HG03108 (cell line): ENCODE results near the gene TMEM50B.
"Not testable (repeated sequence)": the region's sequence is repeated elsewhere in the genome, so short reads cannot be mapped to it uniquely, and the experiment has no call there.

Experiments used
- ATAC-seq: cut with Tn5 transposase; IDR thresholded peaks from one replicate; pipeline ENCODE4 v1.9.1; 2021; ENCODE audit warnings: moderate library complexity; ENCODE audit not compliant: unreplicated experiment

TMEM50B gene

DNA sequence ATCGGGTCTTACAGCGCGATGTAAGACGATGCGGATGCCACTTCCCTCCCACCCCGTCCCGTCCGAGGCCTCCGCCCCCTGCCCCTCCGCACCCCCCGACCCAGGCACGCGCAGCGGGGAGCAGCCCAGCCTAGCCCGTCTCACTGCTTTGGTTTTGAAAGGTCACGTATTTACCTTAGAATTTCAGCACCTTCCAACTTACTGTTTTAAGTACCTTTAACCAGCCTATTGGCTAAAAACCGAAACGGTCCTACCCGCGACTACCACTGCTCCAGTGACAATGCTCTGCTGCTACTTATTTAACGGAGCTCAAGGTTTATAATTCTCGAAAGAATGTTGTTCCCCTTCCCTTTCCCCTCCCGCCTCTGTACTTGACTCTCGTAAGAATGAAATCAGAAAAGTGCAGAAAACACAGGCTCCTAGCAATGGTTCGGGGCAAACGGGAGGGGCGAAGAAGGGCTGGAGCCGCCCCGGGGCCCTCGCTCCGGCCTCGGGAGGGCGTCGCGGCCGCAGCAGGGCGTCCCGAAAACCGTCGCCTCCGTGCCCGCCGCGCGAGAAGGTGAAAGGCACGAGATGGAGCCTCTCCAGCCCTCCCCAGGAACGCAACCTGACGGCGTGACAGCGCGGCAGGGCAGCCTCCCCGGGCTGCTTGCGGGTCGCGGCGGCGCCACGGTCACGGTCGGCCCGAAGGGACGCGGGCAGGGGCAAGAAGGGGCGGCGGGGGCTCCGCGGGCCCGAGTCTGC, 667 bp downstream of the TMEM50B start:
- ATAC-seq: no peak

DNA sequence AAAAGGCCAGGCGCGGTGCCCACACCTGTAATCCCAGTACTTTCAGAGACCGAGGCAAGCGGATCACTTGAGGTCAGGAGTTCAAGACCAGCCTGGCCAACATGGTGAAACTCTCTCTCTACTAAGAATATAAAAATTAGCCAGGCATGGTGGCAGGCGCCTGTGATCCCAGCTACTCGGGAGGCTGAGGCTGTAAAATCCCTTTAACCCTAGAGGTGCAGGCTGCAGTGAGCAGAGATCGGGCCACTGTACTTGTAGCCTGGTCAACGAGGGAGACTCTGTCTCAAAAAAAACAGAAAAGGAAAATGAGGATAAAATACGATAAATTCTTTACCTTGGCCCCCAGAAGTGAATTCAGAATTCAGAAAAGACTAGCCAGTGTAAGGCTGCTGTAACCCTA, 1.6 kb downstream of the TMEM50B start:
- no peak for ATAC-seq

DNA sequence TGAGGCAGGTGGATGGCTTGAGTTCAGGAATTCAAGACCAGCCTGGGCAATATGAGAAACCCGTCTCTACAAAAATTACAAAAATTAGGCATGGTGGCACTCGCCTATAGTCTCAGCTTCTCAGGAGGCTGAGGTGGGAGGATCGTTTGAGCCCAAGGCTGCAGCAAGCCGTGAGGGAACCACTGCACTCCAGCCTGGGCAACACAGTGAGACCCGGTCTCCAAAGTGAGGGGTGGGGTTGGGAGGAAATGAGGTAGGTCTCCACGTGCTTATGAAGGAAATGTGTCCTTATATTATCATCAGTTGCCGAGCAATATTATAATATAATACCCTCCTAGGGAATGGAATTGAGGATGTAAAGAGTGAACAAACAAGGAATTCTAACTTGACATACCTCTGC, 2.7 kb downstream of the TMEM50B start:
- no peak for ATAC-seq

DNA sequence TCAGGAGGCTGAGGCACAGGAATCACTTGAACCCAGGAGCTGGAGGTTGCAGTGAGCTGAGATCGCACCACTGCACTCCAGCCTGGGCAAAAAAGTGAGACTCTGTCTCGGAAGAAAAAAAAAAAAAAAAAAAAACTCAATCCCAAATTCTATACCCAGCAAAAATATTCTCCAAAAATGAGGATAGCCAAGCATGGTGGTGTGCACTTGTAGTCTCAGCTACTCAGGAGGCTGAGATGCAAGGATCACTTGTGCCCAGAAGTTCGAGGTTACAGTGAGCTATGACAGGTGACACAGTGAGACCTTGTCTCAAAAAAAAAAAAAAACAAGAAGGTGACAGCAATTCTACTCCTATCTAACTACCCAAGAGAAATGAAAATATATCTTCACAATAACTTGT, 6.4 kb downstream of the TMEM50B start:
- ATAC-seq: no peak

DNA sequence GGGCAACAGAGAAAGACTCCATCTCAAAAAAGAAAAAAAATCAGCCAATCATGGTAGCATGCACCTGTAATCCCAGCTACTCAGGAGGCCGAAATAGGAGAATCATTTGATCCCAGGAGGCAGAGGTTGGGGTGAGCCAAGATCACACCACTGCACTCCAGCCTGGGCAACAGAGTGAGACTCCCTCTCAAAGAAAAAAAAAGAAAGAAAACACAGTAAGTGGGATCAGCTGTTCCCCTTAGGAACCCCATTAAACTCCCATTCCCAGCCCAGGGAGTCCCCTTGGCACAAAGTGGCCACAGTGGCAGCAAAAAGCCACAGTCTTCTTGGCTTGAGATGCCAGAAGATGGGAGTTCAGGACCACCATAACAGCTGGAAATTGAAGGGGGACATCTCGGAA, 9.1 kb downstream of the TMEM50B start:
- ATAC-seq: no peak

DNA sequence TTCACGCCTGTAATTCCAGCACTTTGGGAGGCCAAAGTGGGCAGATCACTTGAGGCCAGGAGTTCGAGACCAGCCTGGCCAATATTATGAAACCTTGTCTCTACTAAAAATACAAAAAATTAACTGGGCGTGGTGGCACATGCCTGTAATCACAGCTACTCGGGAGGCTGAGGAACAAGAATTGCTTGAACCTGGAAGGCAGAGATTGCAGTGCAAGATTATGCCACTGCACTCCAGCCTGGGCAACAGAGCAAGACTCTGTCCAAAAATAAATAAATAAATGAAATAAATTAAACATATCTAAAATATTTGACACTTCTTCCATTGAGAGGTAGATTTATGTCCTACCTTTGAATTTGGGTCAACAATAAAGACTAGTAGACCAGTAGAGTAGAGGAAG, 10.6 kb downstream of the TMEM50B start:
- ATAC-seq: not testable (repeated sequence)

DNA sequence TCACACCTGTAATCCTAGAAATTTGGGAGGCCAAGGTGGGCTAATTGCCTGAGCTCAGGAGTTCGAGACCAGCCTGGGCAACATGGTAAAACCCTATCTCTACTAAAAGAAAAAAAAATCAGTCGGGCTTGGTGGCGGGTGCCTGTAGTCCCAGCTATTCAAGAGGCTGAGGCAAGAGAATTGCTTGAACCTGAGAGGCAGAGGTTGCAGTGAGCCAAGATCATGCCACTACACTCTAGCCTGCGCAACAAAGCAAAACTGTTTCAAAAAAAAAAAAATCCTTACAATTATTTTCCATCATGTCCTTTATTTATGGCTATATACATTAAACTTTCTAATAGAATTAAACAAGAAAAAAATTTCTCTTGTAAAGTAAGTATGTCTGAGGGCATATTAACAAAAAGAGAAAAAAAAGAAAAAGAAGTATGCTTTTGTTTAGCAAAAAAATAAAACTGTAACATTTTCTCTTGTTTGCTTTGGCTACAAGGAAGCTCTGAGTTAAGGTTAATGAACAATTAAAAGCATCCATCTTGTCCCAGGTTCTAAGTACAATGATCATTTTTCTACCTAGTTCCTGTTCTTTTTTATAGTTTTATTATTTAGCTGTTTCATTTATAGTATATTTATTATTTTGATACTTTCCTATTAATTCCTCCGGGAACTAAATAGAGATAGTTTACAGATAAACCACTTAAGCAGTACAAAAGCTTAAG, 18.1 kb downstream of the TMEM50B start:
- ATAC-seq: no peak

DNA sequence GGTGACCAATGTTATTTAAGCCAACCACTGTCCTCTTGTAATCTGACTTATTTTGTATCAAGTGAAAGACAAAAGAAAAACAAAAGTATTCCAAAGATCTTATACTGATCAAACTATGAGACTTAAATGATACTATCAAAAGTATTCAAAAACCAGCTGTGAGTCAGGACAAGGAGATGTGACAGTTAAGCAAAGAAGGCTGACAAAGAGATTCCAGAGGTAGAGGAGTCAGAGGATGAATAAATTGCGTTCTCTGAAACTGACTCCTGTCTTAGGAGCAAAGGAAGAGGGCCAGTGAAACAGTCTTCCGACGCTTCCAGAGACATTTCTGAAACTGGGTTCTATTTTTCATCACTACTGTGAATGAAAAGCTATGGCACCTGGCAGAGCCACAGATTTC, 20.9 kb downstream of the TMEM50B start:
- no peak for ATAC-seq

DNA sequence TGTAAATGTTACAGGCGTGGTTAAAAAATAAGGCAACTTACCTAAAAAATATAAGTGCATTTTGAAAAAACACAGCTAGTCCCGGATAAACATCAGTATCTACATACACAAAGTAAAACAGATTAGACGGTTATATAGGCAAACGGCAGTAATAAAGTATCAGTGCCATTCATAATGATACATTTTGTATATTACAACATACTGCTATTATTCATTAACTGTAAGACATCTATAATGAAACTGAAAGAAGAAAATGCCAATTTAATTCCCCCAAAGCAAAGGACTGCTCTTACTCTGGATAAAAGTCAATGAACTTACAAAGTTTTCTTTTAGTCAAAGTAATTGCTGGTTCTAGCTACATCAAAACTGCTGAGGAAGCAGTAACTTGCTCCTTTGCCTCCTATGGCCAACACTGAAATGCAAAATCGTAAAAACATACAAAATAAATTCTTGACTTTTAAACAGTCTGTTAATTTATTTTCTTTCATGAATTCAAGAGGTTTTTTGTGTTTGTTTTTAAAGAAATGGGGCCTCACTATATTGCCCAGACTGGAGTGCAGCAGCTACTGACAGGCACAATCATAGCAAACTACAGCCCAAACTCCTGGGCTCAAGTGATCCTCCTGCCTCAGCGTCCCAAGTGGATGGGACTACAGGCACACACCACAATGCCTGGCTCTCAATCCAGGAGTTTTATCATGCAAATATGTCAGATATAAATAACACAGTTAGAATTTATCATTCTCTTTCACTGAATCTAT, 23.9 kb downstream of the TMEM50B start:
- ATAC-seq: no peak

DNA sequence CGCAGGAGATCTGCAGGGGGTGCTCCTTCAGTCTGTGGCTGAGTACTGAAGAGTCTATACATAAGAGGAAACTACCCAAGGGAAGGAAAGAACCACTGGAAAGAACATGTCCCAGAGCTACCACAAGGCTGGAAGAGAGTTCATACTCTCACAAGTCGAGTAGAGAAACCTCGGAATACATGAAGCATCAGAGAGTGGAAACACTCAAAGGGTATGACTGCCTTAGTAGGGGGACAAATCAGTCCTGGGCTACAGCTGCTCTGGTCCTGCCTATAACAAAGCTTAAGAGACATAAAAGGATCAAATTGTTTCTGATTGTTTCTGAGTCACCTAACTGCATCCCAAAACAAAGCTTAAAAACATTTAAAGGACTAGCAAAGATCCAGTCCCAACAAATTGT, 27.4 kb downstream of the TMEM50B start:
- no peak for ATAC-seq

DNA sequence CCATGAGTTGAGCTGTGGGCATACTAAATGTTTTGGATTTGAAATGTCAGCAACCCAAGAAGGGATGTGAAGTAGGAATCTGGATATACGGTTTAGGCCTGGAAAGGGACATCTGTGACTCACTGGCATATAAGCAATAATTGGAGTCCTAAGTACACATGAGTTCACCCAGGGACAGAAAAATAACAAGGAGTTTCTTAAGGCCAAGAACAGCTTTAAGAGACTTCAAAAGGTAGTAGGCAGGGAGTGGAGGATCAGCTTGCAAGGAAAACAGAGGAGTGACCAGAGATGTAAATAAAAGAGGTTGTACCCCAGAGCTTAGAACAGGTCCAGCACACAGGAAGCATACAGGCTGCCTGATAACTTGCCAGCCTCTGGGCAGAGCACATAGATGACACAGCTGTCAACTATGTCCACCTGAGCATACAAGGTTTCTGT, 28.1 kb downstream of the TMEM50B start:
- ATAC-seq: no peak

DNA sequence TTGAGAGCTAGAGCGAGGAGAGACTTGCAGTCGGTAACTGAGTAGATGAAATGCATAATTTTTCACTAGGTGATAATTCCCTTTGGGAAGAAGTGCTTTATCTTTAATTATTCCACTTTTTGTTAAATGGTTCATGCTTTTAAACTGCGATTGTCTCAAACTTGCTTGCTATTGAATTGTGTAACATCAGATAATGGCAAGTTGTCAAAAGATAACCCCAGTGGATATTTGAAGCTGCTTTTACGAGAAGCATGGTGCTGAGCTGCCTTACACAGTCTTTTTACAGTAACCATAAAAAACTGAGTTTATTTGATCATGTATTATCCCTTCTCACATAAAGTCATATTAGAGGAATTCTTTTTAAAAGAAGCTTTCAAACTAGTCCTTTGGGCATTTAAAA, 30.2 kb downstream of the TMEM50B start:
- ATAC-seq: no peak

DNA sequence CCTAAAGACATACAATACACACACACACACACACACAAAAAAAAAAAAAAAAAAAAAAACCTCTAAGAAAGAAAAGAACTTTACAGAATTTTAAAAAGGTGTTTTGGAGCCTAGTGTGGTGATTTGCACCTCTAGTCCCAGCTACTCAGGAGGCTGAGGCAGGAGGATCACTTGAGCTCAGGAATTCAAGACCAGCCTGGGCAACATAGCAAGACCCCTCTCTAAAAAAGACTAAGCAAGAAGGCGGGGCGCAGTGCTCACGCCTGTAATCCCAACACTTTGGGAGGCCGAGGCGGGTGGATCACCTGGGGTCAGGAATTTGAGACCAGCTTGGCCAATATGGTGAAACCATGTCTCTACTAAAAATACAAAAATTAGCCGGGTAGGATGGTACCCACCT, 33.2 kb downstream of the TMEM50B start:
- ATAC-seq: not testable (repeated sequence)

DNA sequence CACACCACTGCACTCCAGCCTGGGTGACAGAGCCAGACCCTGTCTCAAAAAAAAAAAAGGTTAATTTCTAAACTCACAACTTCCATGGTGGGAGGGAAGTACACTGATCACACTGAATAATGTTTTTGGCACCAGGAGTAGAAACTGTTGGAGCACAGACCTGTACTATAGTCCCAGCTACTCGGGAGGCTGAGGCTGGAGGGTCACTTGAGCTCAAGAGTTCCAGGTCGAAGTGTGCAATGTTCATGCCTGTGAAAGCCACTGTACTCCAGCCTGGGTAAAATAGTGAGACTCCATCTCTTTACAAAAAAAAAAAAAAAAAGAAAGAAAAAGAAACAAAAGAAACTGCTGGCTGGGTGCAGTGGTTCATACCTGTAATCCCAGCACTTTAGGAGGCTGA, 35.3 kb downstream of the TMEM50B start:
- no peak for ATAC-seq

DNA sequence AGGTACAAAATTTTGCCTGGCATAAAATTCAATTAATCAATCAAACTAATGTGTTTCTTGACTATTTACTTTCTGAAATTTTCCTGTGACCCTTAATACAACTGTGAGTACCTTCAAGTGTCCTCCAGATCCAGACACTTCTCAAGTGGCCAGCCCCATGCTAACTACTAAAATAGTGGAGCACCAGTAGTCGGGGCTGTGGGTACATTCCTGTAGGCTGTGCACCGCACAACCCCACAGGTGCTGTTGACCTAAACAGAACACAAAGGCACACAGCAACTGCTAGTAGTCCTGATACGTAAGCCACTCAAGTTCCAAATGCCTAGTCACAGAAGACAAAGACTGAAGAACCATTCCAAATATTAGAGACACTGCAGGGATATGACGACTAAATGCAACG, 36.6 kb downstream of the TMEM50B start:
- no peak for ATAC-seq

DNA sequence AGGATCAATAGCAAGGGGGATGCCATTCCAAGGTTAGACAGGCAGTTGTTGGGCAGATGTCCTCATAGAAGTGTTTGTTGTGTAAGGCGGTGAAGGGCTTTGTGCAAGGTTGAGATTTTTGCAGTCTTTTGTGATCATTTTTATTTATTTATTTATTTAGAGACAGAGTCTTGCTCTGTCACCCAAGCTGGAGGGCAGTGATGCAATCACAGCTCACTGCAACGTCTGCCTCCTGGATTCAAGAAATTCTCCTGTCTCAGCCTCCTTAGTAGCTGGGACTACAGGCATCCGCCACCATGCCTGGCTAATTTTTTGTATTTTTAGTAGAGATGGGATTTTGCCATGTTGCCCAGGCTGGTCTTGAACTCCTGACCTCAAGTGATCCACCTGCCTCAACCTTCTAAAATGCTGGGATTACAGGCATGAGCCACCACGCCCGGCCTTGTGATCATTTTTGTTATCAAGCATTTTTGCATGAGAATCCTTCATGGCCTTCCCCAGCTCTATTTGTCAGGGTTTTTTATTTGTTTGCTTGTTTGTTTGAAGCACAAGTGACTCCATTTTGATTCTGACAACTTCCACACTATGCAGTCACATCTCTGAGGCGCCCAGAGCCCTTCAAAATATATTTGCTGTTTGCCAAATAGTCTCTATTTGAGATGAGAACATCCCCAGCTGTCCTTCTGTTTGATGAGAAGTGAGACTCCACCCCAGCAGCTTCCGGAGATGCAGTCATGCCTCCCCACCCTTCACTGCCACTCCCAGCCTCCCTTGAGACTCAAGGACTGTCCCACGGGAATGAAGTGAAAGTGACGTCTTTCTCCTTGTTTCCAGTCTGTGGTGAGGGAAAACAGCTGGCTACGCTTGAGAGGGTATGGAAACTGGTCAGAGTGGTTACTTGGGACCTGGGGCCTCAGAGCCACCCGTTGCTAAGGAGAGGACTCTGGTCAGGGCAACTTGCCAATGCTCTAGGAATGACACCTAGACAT, 38.0 kb downstream of the TMEM50B start:
- peak; percentile 66 for ATAC-seq

DNA sequence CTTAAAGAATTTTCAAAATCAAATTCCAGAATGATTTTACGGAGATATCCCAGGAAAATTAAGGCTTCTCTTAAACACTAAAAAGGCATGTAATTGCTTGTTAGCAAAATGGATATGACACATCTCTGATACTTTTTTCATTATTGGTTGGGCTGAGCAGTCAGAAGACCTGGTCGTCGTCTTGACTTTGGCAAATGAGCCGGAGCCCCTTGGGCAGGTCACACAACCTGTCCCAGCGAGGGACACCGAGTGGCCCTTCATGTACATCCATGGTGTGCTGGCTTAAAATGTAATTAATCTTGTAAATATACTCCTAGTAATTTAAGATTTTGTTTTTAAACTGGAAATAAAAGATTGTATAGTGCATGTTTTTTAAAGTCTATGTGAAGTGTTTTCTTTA, 42.6 kb downstream of the TMEM50B start:
- no peak for ATAC-seq

DNA sequence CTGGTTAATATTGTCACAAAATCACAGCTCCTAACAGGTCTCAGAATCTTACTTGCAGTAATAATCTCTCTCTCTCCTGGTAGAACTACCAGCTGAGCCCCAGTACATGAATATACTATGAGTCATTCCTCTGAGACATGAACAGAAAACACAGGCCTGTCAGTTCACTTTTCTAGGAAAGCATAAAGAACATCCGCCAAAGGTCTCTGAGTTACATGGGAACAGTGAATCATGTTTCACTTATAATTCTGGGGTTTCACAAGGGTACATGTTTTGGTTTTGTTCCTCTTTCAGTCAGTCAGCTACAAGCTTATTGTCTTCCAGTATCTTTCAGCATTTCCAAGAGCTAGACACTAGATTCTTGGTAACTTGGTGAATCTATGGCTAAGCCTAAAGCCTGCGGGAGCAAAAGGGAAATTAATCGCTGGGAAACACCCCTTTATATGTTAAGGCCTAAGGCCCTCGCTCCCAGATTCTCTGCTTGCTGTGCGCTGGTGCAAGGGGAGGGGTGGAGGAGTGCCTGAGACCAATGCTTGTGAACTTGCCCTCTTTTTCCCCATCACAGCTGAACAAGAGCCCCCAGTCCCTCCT, 44.9 kb downstream of the TMEM50B start:
- peak; percentile 83 for ATAC-seq

DNA sequence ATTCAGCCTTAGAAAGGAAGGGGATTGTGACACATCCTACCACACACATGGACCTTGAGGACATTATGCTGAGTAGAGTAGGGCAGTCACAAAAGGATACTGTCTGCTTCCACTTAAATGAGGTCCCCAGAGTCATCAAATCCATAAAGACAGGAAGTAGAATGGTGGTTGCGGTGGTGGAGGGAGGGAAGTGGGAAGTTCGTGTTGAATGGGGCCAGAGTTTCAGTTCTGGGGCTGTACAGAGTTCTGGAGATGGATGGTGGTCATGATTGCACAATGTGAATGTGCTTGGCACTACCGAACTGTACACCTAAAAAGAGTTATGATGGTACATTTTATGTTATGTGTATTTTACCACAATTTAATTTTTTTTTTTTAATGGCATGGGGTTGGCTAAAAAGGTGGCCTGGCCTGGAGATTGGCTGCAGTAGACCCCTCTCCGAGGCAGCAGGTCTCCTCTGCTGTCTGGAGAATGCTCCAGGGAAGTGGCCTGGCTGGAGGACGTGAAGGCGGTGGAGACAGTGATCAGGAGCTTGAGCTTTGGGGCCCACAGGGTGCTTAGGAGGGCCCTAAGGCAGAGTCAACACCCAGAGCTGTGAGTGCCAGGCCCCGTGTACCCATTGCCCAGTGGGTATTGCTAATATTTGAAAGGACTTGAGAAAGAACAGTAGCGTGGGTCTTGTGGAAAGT, 46.2 kb downstream of the TMEM50B start:
- ATAC-seq: no peak

DNA sequence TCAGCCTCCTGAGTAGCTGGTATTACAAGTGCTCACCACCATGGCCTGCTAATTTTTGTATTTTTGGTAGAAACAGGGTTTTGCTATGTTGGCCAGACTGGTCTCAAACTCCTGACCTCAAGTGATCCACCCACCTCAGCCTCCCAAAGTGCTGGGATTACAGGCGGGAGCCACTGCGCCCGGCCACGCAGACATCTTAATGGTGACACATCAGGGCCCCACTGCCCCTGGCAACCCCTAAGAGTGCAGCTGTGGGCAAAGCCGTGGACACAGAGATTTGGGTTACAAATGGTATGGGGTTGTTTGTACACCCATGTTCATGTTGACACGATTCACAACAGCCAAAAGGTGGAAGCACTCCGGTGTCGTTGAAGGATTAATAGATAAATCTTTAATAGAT, 46.8 kb downstream of the TMEM50B start:
- no peak for ATAC-seq
